Measurements from ENCODE around the gene MMS19.

GRCh38 chr10:97451605-97452004 is 46.6 kb downstream of the MMS19 start:
- TF ChIP-seq CTCF (IDR thresholded peaks at IDR 0.05) (no peak), POLR2A (IDR thresholded peaks at IDR 0.05) (no peak)
